ENCODE results near the gene MCOLN2.

- TF ChIP-seq CTCF (IDR thresholded peaks at IDR 0.05) (no peak), POLR2AphosphoS5 (IDR thresholded peaks at IDR 0.05; ENCODE audit: low read depth, low read length) (no peak), SIN3A (IDR thresholded peaks at IDR 0.05; ENCODE audit: borderline replicate concordance, insufficient read depth, low read depth, low read length) (no peak), REST (IDR thresholded peaks at IDR 0.05; ENCODE audit: insufficient read depth in 1 of 2, low read depth in 2 of 2, low read length in 1 of 2) (no peak)
These were observed 108.2 kb downstream of the MCOLN2 start for GRCh38 chr1:84888753-84889152.
